GM12872 (cell line): Measurements from ENCODE around the gene RPL31.

Source experiments
- CTCF ChIP-seq: IDR thresholded peaks from 3 replicates; pipeline ENCODE4 v1.5.1; 2011; ENCODE audit warnings: low read depth, mild to moderate bottlenecking, low read length, moderate library complexity; ENCODE audit not compliant: insufficient read depth

Gene RPL31

GRCh38 chr2:100959225-100959880 is 42.7 kb upstream of the RPL31 start:
- no peak for TF ChIP-seq CTCF

- TF ChIP-seq CTCF = no peak
Observed at GRCh38 chr2:100960688-100961087, 41.4 kb upstream of the RPL31 start.

- TF ChIP-seq CTCF = no peak
Observed at GRCh38 chr2:100962366-100963025, 39.6 kb upstream of the RPL31 start.

- no peak for TF ChIP-seq CTCF
Observed at GRCh38 chr2:100963026-100963375, 39.1 kb upstream of the RPL31 start.

DNA sequence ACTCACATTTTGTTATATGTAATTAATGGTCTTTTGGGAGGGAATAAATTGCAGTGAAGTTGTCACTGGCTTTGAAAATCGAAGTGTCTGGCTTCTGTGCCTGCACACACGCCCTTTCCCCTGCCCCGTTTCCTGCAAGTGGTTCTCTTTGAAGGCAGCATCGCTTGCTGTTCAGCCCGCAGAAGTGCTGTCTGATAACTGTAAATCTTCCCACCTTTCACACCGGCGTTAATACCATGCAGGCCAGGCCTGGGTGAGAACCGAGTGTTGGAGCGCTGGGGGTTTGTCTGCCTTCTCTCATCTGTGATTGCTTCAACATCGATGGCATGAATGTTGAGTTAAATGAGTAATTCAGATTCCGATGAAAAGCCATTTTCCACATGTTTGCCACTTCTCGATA is 37.9 kb upstream of the RPL31 start:
- no peak for TF ChIP-seq CTCF

- no peak for TF ChIP-seq CTCF
Observed at GRCh38 chr2:100964681-100965169, 37.4 kb upstream of the RPL31 start.

DNA sequence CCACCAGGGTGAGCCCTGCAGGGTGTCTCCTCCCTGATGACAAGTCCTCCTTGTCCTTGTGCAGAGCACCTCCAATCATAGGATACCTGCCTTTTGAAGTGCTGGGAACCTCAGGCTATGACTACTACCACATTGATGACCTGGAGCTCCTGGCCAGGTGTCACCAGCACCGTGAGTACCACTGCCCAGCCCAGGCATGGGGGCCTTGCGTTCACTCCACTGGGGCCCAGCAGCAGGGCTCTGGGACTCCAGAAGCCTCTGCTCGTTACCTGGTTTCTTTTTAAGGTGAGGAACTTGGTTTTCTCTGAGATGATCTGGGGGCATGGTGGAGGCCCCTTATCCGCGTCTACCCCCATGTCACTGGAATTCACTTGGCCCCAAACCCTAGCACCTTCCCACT is 36.5 kb upstream of the RPL31 start:
- TF ChIP-seq CTCF = no peak
